ENCODE results near the gene CCDC92B.

Gene CCDC92B

DNA sequence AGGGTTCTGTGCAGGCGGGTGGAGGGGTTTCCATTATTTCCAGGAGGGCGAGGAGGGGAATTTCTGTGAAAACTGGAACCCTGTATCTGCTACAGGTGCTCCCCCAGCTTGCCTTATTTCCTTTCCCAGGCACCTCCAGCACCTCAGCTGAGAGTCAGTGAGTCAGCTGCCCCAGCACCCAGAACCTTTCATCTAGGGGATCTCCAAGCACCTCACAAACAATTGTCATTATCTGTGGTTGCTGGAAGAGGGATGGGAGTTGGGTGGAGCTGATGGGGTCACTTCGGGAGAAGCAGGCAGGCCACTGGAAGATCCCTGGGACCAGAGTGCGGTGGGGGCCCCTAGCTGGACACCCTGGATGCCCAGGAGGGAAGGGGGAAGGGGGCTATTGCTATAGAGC, 27.8 kb downstream of the CCDC92B start:
- no peak for DNase-seq (ENCODE audit: low read depth in 2 of 2)

DNA sequence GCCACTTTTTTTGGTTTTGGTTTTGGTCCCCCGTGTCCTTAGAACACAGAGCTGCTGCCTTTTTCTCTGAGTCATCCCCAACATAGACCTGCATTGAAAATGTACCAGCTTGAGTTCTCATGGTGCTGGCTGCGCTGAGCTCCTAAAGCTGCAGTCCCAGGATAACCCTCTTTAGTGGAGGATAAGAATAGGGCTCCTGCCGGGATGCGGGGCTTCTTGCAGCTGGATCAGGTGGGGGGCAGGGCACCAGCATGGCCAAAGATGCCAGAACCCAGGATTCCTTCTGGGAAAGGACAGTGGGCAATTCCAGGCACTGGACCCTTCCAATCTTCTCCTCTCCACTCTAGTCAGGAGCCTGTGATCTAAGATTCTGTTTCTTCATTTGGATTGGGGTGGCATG, 29.6 kb downstream of the CCDC92B start:
- DNase-seq (ENCODE audit: low read depth in 2 of 2): no peak

DNA sequence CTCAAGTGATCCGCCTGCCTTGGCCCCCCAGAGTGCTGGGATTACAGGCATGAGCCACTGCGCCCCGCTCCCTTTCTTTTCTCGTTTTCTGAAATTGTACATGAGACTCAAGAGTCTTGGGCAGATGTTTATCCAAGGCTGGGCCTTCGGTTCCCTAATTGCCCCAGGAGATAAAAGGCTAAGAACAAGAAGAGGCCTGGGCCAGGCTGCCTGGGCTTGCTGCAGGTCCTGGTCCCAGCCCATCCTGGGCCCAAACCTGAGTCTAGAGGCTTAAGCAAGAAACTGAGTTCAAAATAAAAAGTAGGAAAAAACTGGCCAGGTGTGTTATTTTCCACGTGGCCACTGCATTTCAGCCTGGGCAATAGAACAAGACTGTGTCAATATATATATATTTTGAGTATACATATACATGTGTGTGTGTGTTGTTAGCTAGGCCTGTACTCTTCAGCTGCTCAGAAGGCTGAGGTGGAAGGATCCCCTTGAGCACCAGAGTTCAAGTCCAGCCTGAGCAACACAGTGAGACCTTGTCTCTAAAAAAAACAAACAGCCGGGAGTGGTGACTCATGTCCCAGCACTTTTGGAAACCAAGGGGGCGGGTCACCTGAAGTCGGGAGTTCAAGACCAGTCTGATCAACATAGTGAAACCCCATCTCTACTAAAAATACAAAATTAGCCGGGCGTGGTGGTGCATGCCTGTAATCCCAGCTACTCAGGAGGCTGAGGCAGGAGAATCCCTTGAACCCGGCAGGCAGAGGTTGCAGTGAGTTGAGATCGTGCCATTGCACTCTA, 31.1 kb downstream of the CCDC92B start:
- no peak for DNase-seq (ENCODE audit: low read depth in 2 of 2)

DNA sequence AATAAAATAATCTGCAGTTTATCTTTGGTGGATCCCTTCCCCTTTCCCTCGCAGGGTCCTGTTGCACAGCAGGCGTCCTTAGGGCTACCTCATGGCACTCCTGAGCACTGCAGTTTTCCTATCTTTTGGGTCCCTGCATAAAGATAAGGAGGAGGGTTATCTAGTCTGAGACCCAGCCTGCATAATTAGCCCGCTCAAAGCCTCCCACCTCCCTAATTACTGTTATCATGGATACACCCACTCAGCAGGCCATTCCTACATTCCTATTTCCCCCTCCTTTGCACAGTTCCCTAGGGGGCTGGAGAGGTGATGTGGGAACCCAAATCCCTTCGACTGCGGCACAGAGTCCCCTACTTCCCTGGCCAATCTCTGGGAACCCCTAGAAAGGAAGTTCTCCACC, 32.8 kb downstream of the CCDC92B start:
- no peak for DNase-seq (ENCODE audit: low read depth in 2 of 2)

DNA sequence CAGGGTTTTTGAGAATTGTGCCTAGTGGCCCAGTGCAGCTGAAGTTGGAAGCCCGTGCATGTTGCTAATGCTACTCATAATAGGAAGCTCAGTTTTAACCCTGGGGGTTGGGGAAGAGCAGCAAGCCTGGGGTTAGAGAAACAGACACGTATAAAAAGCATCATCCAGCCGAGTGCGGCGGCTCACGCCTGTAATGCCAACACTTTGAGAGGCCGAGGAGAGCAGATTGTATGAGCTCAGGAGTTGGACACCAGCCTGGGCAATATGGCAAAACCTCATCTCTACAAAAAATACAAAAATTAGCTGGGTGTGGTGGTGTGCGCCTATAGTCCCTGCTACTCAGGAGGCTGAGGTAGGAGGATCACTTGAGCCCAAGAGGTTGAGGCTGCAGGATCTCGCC, 35.6 kb downstream of the CCDC92B start:
- DNase-seq (ENCODE audit: low read depth in 2 of 2): no peak

DNA sequence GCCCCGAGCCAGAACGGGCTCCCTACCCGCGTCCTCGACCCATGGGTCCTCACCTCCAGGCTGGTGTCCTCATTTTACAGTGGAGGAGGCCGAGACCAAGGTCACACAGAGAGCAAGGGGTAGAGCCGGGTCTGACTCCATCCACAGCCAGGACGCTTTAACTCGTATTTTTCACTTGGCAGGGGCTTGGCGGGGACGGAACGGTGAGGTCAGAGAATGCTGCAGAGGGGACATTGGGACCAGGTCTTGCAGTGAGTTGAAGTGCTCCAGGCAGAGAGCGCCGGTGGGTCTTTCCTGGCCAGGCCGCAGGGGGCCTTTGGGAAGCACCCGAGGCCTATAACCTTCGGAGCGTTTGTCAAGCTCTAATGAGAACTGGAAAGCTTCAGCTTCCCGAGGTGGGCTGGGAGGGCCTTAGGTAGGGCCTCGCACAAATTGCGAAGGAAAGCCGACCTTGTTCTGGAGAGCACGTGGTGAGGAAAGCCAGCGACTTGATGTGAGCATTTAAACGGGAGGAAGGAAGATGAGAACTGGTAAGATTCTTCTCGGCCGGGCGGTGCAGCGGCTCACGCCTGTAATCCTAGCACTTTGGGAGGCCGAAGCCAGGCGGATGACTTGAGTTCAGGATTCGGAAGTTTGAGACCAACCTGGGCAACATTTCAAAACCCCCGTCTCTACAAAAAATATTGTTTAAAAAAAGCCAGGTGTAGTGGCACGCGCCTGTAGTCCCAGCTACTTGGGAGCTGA, 37.0 kb downstream of the CCDC92B start:
- DNase-seq (ENCODE audit: low read depth in 2 of 2): no peak

DNA sequence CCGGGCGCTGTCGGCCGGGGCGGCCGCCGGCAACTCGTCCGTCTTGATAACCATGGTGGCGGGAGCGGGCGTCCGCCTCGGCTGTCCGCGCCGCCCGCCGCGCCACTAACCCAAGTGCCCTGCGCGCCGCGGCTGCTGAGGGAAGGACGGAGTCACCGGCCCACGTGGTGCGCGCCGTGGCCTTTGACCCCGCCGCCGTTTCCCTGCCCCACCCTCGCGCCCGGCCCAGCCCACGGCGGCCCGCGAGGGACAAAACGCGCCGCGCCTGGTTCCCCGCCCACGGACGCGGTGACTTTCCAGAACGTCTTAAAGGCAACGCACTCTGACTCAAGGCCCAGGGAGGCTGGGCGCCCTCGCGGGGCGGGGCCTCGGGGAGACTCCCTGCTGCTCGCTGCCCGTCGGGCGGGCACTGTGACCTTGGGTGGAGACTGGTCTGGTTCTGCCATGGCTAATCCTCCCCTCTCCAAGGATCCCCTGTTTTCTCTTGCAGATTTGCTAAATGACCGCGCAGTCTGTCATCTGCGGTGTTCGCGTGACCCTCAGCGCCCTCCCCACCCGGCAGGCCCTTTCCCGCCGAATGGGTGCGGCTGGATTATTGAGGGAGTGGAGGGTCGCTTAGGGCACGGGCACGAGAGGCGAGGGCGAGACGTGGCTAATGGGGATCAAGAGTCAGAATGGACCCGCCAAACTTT, 37.7 kb downstream of the CCDC92B start, which contains the start of gene CLUH:
CLUH (minus strand) TSS at position 157 of the 692 bp plus-strand sequence; CDS start at position 54, 103 bp downstream.
- peak; percentile 93 to 98 for DNase-seq (ENCODE audit: low read depth in 2 of 2)

DNA sequence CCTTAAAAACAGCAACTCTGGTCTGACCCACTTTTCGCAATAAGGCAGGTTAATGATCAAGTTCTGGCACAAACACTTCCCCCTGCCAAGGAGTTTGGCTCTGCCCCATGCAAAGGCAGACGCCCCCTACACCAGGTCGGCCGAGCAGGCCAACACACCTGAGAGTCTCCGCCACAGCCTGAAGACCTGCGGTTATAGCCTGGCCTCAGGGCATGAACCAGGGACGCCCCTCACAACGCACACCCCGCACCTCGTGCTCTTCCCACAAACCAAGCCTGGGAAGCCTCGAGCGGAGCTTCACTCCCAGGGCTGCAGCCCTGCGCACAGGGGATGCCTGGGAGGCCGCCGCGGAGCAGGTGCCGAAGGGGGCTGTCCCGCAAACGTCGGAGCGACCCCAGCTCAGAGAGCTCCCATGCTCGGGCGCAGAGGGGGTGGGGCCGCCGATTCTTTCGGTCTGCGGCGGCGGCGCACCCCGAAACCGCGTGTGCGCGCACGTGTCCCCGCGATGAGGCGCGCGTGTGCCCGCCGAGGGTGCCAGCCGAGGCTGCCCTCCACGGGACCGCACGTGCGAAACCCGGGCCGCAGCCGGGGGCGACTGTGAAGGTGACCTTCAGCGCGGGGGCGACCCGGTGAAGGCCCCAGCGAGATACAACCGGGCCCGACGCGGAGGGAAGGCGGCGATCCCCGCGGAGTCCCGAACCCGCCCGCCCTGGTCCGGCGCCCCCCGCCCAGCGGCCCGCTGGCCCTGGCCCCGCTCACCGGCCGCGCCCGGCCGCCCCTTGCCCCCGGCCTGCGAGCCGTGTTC, 38.4 kb downstream of the CCDC92B start:
- peak in 1 of 2 donors; percentile 41 for DNase-seq (ENCODE audit: low read depth in 2 of 2)

DNA sequence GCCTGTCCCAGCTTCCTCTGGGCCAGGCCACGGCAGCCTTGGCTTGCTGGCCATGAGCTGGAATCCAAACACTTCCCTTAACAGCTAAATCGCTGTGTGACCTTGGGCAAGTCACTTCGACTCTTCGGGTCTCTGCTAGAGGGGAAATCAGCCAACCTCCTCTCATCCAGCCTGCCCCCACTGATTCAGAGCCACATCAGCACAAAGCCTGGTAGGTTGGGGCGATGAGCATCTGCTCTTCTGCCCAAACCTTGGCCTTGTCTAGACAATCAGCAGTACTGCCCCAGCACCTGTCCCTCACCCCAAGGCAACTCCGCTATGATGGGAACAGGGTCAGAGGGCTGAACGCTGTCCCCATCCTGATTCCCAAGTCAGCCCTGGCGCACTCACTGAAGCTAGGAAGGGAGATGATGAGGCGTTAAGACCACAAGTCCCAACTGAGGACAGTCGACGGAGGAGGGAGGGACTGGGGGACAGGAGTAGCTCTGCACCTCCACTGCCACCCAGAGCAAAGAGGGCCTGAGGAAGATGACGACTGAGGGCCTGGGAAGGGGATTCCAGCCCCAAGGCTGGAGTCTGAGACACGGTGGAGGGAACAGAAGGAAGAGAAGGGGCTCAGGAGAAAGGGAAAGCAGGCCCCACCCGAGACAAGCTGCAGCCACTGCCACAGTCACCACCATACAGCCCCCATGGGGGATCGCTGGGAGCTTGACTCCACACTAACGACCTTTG, 39.2 kb downstream of the CCDC92B start:
- no peak for DNase-seq (ENCODE audit: low read depth in 2 of 2)

DNA sequence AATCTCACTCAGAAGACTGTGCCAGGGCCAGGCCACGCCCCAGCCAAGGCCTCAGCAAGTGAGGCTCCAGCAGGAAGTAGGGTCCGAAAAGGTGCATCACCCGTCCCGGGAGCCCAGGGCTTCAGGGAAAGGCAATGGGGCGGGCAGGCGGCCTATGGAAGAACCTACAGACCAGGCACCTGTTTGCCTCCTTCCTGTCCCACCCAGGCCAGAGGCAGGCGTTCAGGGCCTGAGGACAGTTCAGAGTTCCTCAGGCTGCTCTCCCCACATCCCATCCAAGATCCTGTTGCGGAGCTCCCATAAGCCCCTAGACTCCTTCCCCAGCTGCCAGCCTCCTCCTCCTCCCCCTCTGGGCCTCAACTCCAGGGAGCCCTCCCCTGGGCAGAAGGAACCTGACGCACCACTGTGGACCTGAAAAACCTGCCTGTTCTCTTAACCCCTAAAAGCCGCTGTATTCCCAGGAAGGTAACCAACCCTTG, 40.2 kb downstream of the CCDC92B start:
- DNase-seq (ENCODE audit: low read depth in 2 of 2): no peak

DNA sequence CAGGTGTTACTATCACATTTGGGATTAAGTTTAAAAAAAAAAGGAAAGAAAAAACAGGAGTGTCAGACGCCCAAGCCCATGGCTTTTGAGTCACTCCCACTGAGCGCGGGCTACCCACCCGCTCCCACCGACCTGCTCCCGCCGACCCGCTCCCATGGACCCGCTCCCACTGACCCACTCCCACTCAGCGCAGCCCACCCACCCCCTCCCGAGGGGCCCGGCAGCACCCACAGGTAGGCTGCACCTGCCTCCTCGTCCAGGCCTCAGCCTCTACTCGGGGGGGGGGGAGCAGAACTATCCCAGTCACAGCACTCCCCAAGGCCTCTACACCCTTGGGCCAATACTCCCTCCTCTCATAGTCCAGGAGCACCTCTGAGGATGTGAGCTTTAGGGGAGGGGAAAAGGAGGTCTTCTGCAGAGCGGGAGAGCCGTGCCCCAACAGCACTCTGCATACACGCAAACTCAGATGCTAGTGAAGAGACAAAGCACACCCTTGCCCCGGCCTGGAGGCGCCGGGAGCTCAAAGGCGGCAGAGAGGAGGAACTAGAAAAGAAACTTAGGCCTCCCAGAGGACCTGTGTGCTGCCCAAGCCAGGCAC, 40.8 kb downstream of the CCDC92B start:
- DNase-seq (ENCODE audit: low read depth in 2 of 2): no peak

DNA sequence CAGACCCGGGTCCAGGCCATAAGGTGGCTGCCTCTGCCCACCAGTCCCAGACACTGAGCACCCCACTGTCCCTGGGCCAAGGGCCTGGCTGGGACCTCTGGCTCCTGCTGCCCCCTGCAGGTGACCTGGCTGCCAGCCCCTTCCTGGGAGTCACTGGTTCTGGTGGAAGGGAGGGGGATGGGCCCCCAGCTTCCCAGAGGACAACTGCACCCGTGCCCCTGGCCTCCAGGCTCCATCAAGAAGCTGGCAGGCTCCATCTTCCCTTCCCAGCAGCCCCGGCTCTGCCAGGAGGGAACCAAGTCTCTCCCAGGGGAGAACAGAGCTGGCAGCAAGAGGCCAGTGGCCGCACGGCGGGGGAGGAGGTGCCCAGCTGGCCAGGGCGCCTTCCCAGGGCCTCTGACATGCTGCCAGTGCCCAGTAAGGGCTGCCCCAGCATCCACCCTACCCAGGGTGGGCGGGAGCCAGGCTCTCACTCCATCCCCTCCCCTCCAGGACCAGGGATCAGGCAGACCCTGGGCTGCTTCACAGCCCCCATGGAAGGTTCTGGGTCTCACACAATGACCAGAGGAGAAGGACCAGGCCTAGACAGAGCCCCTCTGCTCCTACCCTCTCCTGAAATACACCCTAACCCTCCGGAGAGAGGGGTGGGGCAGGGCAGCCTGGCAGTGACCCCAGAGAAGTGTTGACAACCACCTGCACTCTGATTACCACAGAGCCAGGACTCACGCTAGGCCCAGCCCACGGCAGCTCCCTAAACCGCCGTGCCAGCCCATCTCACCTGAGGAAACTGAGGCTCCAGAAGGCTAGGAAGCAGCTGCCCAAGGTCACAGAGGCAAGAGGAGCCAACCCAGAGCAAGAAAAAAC, 41.5 kb downstream of the CCDC92B start:
- no peak for DNase-seq (ENCODE audit: low read depth in 2 of 2)

DNA sequence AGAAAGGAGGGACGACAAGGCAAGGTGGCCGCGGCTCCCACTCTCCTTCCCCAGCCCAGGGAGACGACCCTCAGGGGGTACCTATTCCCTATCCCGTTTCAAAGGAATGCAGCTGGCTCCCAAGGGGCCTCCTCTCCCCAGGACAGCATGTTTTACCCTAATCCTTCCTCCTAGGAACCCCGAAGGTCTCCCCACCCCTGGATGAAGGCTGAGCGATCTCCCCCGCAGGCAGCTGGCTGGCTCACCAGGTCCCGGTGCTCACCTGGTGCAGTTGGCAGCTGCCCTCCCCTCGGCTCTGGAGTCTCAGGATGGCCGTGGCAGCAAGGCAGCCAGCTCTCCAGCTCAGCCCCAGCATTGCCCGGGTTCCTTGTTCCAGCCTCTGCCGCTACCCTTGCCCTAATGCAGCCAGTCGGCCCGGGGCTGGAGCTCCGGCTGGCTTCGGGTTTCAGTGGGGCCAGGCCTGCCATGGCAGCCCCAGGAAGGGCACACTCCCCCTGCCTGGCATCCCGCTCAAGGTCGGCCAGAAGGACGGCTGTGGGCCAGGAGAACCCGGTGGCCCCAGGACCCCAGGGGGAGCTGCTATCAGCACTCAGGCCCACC, 42.4 kb downstream of the CCDC92B start:
- no peak for DNase-seq (ENCODE audit: low read depth in 2 of 2)

DNA sequence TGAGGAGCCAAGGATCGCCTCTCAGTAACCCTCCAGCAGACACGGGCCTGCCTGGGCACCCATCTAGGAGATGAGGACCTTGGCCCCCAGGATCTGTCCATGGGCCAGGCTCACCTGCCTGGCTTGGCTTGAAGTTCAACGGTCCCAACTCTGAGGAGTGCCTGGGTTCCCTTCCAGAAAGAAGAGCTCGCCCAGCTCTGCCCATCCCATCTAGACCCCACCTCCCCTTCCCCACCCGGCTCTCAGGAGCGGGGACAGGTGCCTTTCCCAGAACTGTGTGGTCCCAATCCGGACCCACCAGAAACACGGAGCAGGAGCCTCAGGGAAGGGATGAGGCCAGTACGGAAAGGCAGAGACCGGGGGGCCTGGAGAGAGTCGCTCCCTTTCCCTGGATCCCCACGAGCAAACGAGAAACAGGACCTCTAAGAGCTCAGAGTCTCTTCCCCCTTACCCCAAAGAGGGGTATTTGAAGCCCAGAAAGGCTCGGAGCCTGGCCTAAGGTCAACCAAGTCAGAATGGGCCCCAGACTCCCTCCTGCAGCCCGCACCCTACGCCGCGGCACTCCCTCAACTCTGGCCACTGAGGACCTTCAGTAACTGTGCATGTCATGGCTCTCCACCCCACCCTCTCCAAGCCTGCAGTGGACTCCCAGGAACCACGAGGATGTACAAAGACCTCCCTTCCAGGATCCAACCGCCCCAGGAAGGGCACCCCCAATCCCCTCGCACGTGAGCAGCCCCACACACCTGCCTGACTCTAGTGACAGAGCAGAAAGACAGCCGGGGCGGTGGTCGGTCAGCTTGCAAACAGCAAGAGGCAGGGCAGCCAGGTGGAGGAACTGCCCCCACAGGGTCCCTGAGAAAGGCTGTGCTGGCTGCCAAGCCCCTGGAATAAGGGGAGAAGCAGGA, 43.3 kb downstream of the CCDC92B start:
- no peak for DNase-seq (ENCODE audit: low read depth in 2 of 2)

DNA sequence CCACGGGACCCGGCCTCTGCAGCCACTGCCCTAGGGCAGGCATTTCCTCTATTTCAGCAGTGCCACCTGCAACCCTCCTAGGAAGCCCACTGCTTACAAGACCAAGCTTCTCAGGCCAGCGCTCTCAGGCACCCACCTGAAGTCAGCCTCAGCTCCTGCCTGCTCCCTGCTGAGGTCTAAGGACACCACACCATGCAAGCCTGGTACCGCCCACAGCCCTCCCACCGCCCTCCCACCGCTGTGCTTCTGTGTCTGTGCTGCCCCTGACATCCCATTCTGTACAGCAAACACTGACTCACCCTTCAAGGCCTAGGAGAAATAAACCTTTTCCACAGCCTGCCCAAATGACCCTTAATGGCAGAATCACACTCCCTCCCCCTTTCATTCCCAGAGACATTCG, 44.2 kb downstream of the CCDC92B start:
- no peak for DNase-seq (ENCODE audit: low read depth in 2 of 2)

DNA sequence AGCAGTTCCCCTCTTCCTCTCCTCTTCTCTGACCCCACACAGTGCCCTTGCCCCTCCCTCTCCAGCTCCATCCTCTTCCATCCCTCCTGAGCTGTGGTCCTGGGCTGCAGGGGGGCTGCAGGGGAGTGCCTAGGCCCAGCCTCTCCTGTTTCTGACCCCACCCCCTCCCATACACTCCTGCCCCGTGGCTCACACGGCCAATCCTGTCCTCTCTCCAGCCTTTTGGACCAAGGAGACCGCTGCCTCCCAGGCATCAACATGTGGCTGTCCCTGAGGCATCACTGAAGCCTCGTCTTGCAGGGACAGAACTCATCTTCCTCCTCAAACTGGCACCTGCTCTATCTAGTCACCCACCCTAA, 44.6 kb downstream of the CCDC92B start:
- no peak for DNase-seq (ENCODE audit: low read depth in 2 of 2)

DNA sequence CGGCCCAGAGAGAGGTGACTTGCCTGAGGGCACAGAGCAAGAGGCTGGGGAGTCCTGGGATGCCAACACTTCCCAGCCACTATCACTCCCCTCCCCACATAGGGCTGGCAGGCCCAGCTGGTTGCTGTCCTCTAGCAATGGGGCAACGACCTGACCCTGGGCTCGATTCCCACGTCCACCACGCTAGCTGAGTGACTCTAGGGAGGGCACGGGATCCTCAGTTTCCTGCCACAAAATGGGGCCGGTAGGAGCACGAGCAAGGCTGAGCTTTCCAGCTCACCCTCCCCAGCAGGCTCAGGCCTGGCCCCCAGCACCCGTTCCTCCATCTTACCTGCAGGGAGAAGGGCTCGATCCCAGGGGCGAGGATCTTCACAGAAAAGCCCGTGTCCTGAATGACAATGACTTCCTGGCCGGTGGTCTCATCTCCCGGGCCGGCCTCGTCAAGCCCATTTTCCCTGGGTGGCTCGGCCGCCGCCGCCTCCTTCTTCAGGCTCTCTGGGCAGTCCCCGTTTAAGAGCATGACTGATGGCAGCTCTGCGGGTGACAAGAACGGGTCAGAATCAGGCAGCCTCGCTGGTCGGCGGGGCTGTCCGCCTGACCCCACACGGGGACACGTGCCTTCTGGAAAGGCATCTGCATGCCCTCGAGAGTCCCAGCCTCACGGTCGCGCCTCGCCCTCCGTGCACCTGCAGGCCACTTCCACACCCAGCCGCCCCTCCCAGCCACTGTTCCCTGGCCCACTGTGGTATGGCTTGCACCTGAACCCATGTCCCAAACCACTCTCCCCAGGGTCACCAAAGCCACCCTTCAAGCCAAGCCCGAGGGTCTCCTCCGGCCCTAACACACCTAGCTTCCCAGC, 45.2 kb downstream of the CCDC92B start:
- no peak for DNase-seq (ENCODE audit: low read depth in 2 of 2)
